Measurements from ENCODE around the gene RASSF3. TPM values are rescaled to one million over a fixed set of nuclear protein-coding genes. Genes with fewer than 3 reads are reported as not detected.

RASSF3 gene
- total and polyA plus RNA-seq, 2 donors from 2014 or later, result 8.2 to 35.6 TPM

DNA sequence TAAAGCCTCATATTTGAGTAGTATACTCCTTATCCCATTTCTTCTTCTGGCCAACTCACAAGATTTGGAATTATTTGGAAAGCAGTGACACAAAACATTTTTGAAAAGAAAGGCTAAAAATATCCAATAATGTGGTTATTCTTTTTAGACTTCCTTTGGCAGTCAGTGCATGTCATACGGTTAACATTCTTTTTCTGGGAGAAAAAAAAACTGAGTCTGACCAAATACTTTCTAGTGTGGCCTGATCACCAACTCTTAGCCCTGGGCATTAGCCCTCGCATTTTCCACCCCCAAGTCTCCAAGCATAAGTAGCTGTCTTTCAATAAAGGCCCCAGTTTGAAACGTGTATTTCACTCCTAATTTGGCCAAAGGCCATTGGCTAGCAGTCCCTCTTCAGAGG is 5.9 kb downstream of the RASSF3 start:
- FAIRE-seq (no peak), DNase-seq (no peak)
- TF ChIP-seq, protein P1, sequence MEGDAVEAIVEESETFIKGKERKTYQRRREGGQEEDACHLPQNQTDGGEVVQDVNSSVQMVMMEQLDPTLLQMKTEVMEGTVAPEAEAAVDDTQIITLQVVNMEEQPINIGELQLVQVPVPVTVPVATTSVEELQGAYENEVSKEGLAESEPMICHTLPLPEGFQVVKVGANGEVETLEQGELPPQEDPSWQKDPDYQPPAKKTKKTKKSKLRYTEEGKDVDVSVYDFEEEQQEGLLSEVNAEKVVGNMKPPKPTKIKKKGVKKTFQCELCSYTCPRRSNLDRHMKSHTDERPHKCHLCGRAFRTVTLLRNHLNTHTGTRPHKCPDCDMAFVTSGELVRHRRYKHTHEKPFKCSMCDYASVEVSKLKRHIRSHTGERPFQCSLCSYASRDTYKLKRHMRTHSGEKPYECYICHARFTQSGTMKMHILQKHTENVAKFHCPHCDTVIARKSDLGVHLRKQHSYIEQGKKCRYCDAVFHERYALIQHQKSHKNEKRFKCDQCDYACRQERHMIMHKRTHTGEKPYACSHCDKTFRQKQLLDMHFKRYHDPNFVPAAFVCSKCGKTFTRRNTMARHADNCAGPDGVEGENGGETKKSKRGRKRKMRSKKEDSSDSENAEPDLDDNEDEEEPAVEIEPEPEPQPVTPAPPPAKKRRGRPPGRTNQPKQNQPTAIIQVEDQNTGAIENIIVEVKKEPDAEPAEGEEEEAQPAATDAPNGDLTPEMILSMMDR (IDR thresholded peaks at IDR 0.05; ENCODE audit: borderline replicate concordance, extremely low read depth, insufficient read depth), result no peak
- Histone ChIP-seq H3K27me3 (ENCODE audit: control insufficient read depth, insufficient read depth, low read length) (no peaks in the 10 kb centered on the region), H3K36me3 (ENCODE audit: control insufficient read depth in 2 of 3, insufficient read depth in 3 of 3, low read length in 3 of 3) (no peaks in the 10 kb centered on the region), H3K27ac (ENCODE audit: low read depth in 2 of 2, low read length in 2 of 2) (peak overlapping the region in 1 of 2 donors; percentile 44), H3K9me3 (ENCODE audit: control insufficient read depth in 2 of 3, insufficient read depth in 1 of 3, low read length in 3 of 3) (no peaks in the 10 kb centered on the region), H3K9ac (ENCODE audit: low read length in 3 of 3) (no peak overlapping the region), H3K4me1 (ENCODE audit: control insufficient read depth in 2 of 3, insufficient read depth in 2 of 3, low read depth in 1 of 3, low read length in 3 of 3) (no peaks in the 10 kb centered on the region), H3K4me3 (ENCODE audit: low read length in 3 of 3) (no peak overlapping the region)
- intact Hi-C loops (cut with DNase I), result no loop called here

DNA sequence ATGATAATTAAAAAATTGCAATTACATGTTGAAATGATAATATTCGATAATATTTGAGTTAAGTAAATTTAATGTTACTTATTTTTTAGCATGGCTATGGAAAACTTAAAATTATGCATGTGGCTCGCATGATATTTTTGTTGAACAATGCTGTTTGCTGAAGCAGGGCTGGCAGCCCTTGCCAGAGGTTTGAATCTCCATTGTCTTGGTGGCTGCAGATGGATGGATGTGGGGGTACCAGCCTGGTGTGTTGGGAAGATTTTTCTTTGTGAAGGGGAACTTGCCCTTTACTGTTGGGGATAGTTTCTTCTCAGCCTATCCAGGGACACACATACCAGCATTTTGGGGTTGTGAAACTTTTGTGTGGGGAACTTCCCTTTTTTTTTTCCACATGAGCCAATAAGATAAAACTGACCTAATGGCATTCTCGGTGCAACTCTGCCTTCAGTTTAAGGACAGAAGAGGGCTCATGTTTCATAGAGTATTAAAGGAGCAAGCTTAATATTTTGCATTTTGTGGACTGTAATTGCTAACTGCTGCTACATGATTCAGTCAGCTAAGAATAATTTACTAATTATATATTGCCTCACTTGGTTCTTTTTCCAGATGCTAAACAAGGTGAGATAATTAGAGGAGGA is 8.8 kb downstream of the RASSF3 start:
- no peak overlapping the region for H3K27ac ChIP-seq (ENCODE audit: low read depth in 2 of 2, low read length in 2 of 2)
- no peak overlapping the region for H3K9ac ChIP-seq (ENCODE audit: low read length in 3 of 3)
- DNase-seq (peak in 1 of 5 donors; percentile 13), FAIRE-seq (no peak)
- H3K9me3 ChIP-seq (ENCODE audit: control insufficient read depth in 2 of 3, insufficient read depth in 1 of 3, low read length in 3 of 3), result no peaks in the 10 kb centered on the region
- no peaks in the 10 kb centered on the region for H3K27me3 ChIP-seq (ENCODE audit: control insufficient read depth, insufficient read depth, low read length)
- H3K4me3 ChIP-seq (ENCODE audit: low read length in 3 of 3), result no peak overlapping the region
- TF ChIP-seq, protein P1 (IDR thresholded peaks at IDR 0.05; ENCODE audit: borderline replicate concordance, extremely low read depth, insufficient read depth), result no peak
- H3K36me3 ChIP-seq (ENCODE audit: control insufficient read depth in 2 of 3, insufficient read depth in 3 of 3, low read length in 3 of 3), result no peaks in the 10 kb centered on the region
- no peaks in the 10 kb centered on the region for H3K4me1 ChIP-seq (ENCODE audit: control insufficient read depth in 2 of 3, insufficient read depth in 2 of 3, low read depth in 1 of 3, low read length in 3 of 3)
- intact Hi-C loops (cut with DNase I), result no loop called here

DNA sequence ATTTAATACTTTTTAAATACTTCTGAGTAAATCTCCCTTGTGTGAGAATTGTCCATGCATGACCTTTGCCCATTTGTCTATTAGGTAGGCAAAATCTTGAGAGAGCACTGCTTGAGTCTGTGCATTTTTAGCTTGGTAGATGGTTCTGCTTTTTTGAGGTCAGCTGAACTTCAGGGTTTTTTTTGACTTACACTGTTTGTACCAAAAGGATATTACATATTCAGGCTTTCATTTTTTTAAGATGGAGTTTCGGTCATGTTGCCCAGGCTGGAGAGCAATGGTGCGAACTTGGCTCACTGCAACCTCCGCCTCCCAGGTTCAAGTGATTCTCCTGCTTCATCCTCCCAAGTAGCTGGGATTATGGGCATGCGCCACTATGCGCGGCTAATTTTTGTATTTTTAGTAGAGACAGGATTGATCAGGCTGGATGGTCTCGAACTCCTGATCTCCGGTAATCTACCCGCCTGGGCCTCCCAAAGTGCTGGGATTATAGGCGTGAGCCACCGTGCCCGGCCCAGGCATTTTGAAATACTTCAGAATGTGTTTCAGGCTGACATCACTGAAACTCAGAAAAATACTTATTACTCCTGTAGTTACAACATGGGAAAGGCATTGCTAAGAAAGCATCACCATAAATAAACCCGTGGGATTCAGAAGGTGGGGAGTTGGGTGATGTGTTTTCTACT is 11.1 kb downstream of the RASSF3 start:
- Histone ChIP-seq H3K4me3 (ENCODE audit: low read length in 3 of 3) (no peak overlapping the region), H3K36me3 (ENCODE audit: control insufficient read depth in 2 of 3, insufficient read depth in 3 of 3, low read length in 3 of 3) (no peaks in the 10 kb centered on the region), H3K9me3 (ENCODE audit: control insufficient read depth in 2 of 3, insufficient read depth in 1 of 3, low read length in 3 of 3) (no peaks in the 10 kb centered on the region), H3K27ac (ENCODE audit: low read depth in 2 of 2, low read length in 2 of 2) (no peak overlapping the region), H3K27me3 (ENCODE audit: control insufficient read depth, insufficient read depth, low read length) (no peaks in the 10 kb centered on the region), H3K4me1 (ENCODE audit: control insufficient read depth in 2 of 3, insufficient read depth in 2 of 3, low read depth in 1 of 3, low read length in 3 of 3) (no peaks in the 10 kb centered on the region), H3K9ac (ENCODE audit: low read length in 3 of 3) (no peak overlapping the region)
- no peak for DNase-seq
- FAIRE-seq, result no peak
- TF ChIP-seq, protein P1 (IDR thresholded peaks at IDR 0.05; ENCODE audit: borderline replicate concordance, extremely low read depth, insufficient read depth), result no peak
- intact Hi-C loops (cut with DNase I), result no loop called here
